IMR-90 (cell line): ENCODE results near the gene SFT2D3. TPM values are rescaled to one million over a fixed set of nuclear protein-coding genes. Genes with fewer than 3 reads are reported as not detected.

ENCODE experiments used
- polyA plus RNA-seq, 3 experiments: library from polyadenylated mRNA; depleted of rRNA; stranded (reverse); fragments of >200 nt; gene quantifications; 2 replicates each; pipeline ENCODE4 v1.2.3, GENCODE V29; 2012; ENCODE audit warnings: low replicate concordance in 1 of 3
- total RNA-seq: library from RNA; depleted of rRNA; stranded (reverse); fragments of >200 nt; gene quantifications from 2 replicates; pipeline ENCODE4 v1.2.3, GENCODE V29; 2012; rRNA removed

The SFT2D3 gene
- total and polyA plus RNA-seq, 2 of the 4 experiments (the other 2 are of a cell fraction) = 2.5 to 3.1 TPM

Other genes with a start within 250 kb of the SFT2D3 start
- 50.0 and 52.5 TPM in 2 replicates for gene IWS1, start 175.0 kb upstream of the SFT2D3 start, total RNA-seq
- gene IWS1, start 175.0 kb upstream of the SFT2D3 start, polyA plus RNA-seq (2012; rRNA removed) = 31.0 and 31.5 TPM in 2 replicates
- 0.18 and 0.28 TPM in 2 replicates for gene MYO7B, start 165.8 kb upstream of the SFT2D3 start, total RNA-seq
- gene MYO7B, start 165.8 kb upstream of the SFT2D3 start, polyA plus RNA-seq (2012; rRNA removed) = 0.46 and 0.55 TPM in 2 replicates
- not detected in 2 replicates for gene GPR17, start 55.3 kb upstream of the SFT2D3 start, total RNA-seq
- not detected in 2 replicates for gene GPR17, start 55.3 kb upstream of the SFT2D3 start, polyA plus RNA-seq (2012; rRNA removed)
- gene LIMS2, start 26.0 kb upstream of the SFT2D3 start, total RNA-seq = 1.1 and 1.3 TPM in 2 replicates
- 17.8 and 18.8 TPM in 2 replicates for gene LIMS2, start 26.0 kb upstream of the SFT2D3 start, polyA plus RNA-seq (2012; rRNA removed)
- 41.2 and 47.8 TPM in 2 replicates for gene WDR33, start 109.7 kb downstream of the SFT2D3 start, total RNA-seq
- 14.9 and 19.6 TPM in 2 replicates for gene WDR33, start 109.7 kb downstream of the SFT2D3 start, polyA plus RNA-seq (2012; rRNA removed)
- gene POLR2D, start 156.7 kb downstream of the SFT2D3 start, total RNA-seq = 41.6 and 42.2 TPM in 2 replicates
- gene POLR2D, start 156.7 kb downstream of the SFT2D3 start, polyA plus RNA-seq (2012; rRNA removed) = 12.9 and 18.0 TPM in 2 replicates
- gene AMMECR1L, start 184.5 kb downstream of the SFT2D3 start, total RNA-seq = 14.0 and 16.1 TPM in 2 replicates
- 11.0 and 13.4 TPM in 2 replicates for gene AMMECR1L, start 184.5 kb downstream of the SFT2D3 start, polyA plus RNA-seq (2012; rRNA removed)